Stomach (tissue), 4 donors: ENCODE measurements around the gene ALKAL2.

Experiments used
- EP300 ChIP-seq: sonication (generic); formaldehyde crosslinking; IDR thresholded peaks from one replicate; pipeline ENCODE4 v1.6.1; 2017; ENCODE audit warnings: antibody characterized with exemption
- POLR2A ChIP-seq, 4 donors: fragments of 450-650 bp; IDR thresholded peaks; one replicate each; pipeline ENCODE4 v1.6.1; 2016; ENCODE audit warnings: antibody characterized with exemption in 4 of 4, control low read depth in 2 of 4, mild to moderate bottlenecking in 1 of 4, moderate library complexity in 1 of 4
- TF ChIP-seq, protein P1 (sequence below), 7 experiments: fragments of 450-650 bp in 4 of 7; fragments of 200-600 bp in 3 of 7; sonication (generic) in 3 of 7; IDR thresholded peaks; one replicate each; pipeline ENCODE4 v1.5.1; 2016 to 2019; ENCODE audit warnings: antibody characterized with exemption in 7 of 7, control low read depth in 2 of 7, mild to moderate bottlenecking in 1 of 7

DNA sequence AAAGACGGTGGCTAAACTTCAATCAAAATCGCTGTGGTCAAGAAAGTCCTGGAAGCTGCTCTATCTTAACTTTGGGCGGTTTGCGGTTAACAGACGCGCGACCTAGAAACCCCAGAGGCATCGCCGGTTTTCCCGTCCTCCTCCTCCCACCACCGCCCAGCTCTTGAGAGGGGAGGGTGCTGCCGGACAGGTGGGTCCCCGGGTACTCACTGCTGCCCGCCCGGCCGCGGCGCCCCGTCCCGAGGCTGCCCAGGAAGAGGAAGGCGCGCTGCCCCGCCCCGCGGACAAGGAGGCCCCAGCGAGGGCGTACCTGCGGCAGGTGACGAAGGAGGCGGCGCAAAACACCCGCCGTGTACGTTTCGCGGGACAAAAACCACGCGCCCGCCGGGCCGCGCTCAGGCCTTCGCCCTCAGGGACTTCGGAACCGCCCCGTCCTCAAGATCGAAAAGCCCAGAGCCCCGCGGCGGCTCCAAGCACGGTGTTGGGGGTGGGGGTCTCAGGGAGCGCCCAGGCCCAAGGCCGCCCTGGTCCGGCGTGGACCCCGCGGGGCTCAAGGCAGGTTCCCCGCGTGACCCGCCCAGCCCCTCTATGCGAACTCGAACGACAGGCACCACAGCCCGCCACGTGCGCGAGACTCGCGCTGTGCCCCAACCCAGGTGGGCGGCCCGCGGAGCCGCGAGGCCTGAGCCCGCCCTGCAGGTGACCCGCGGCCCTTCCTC is 24.0 kb downstream of the ALKAL2 start, which contains the start of gene SH3YL1:
- TF ChIP-seq, protein P1, sequence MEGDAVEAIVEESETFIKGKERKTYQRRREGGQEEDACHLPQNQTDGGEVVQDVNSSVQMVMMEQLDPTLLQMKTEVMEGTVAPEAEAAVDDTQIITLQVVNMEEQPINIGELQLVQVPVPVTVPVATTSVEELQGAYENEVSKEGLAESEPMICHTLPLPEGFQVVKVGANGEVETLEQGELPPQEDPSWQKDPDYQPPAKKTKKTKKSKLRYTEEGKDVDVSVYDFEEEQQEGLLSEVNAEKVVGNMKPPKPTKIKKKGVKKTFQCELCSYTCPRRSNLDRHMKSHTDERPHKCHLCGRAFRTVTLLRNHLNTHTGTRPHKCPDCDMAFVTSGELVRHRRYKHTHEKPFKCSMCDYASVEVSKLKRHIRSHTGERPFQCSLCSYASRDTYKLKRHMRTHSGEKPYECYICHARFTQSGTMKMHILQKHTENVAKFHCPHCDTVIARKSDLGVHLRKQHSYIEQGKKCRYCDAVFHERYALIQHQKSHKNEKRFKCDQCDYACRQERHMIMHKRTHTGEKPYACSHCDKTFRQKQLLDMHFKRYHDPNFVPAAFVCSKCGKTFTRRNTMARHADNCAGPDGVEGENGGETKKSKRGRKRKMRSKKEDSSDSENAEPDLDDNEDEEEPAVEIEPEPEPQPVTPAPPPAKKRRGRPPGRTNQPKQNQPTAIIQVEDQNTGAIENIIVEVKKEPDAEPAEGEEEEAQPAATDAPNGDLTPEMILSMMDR (IDR thresholded peaks at IDR 0.05), result no peak
- TF ChIP-seq POLR2A (IDR thresholded peaks at IDR 0.05) (peak in 2 of 4 donors; percentile 8 to 79), EP300 (no peak)
